H9 (cell line): ENCODE data around the gene BEST1. TPM values are rescaled to one million over a fixed set of nuclear protein-coding genes. Genes with fewer than 3 reads are reported as not detected.

Source experiments
- DNase-seq: peaks from one replicate; pipeline ENCODE4 v3.0.0-alpha.2; 2017
- H2AFZ ChIP-seq: one replicate; pipeline ENCODE4 v1.6.1; 2013; ENCODE audit warnings: mild to moderate bottlenecking, low read length, control low read depth, moderate library complexity
- H2AK5ac ChIP-seq: 2 replicates; pipeline ENCODE4 v1.6.1; 2013; ENCODE audit warnings: low read length, control low read depth, mixed read lengths; ENCODE audit not compliant: insufficient read length
- H2BK120ac ChIP-seq: one replicate; pipeline ENCODE4 v1.6.1; 2013; ENCODE audit warnings: low read depth, mild to moderate bottlenecking, low read length, control low read depth, inconsistent platforms; ENCODE audit not compliant: poor library complexity, severe bottlenecking
- H2BK12ac ChIP-seq: 2 replicates; pipeline ENCODE4 v1.6.1; 2013; ENCODE audit warnings: low read length, control low read depth, mixed read lengths, low read depth; ENCODE audit not compliant: insufficient read length
- H2BK15ac ChIP-seq: 2 replicates; pipeline ENCODE4 v1.6.1; 2013; ENCODE audit warnings: low read depth, low read length, control low read depth
- H2BK20ac ChIP-seq: one replicate; pipeline ENCODE4 v1.6.1; 2013; ENCODE audit warnings: low read depth, mild to moderate bottlenecking, low read length, control low read depth, inconsistent platforms; ENCODE audit not compliant: poor library complexity, severe bottlenecking
- H2BK5ac ChIP-seq: 2 replicates; pipeline ENCODE4 v1.6.1; 2013; ENCODE audit warnings: low read length, control low read depth, mixed read lengths; ENCODE audit not compliant: insufficient read length
- H3K14ac ChIP-seq: 2 replicates; pipeline ENCODE4 v1.6.1; 2013; ENCODE audit warnings: low read length, control low read depth; ENCODE audit not compliant: insufficient read depth
- H3K18ac ChIP-seq: 2 replicates; pipeline ENCODE4 v1.6.1; 2013; ENCODE audit warnings: low read depth, mild to moderate bottlenecking, mixed read lengths, low read length, control low read depth; ENCODE audit not compliant: insufficient read length
- H3K23ac ChIP-seq: 2 replicates; pipeline ENCODE4 v1.6.1; 2013; ENCODE audit warnings: low read length, control low read depth, mixed read lengths, low read depth; ENCODE audit not compliant: insufficient read length
- H3K23me2 ChIP-seq: 2 replicates; pipeline ENCODE4 v1.6.1; 2013; ENCODE audit warnings: low read depth, mild to moderate bottlenecking, mixed read lengths, low read length, control low read depth; ENCODE audit not compliant: insufficient read length, poor library complexity, severe bottlenecking
- H3K27ac ChIP-seq: 2 replicates; pipeline ENCODE4 v1.5.1; 2013; ENCODE audit warnings: low read length, control low read depth, mixed read lengths, low read depth; ENCODE audit not compliant: insufficient read length
- H3K27me3 ChIP-seq: 2 replicates; pipeline ENCODE4 v1.6.1; 2013; ENCODE audit warnings: low read length, control low read depth, inconsistent platforms; ENCODE audit not compliant: insufficient read depth
- H3K4ac ChIP-seq: 2 replicates; pipeline ENCODE4 v1.6.1; 2013; ENCODE audit warnings: low read depth, mild to moderate bottlenecking, control low read depth, inconsistent platforms, low read length, moderate library complexity
- H3K4me1 ChIP-seq: 2 replicates; pipeline ENCODE4 v1.6.1; 2013; ENCODE audit warnings: low read length, control low read depth, inconsistent platforms; ENCODE audit not compliant: insufficient read depth
- H3K4me2 ChIP-seq: 2 replicates; pipeline ENCODE4 v1.6.1; 2013; ENCODE audit warnings: low read length, control low read depth, mixed read lengths; ENCODE audit not compliant: insufficient read length, insufficient read depth
- H3K56ac ChIP-seq: 2 replicates; pipeline ENCODE4 v1.6.1; 2013; ENCODE audit warnings: low read depth, mild to moderate bottlenecking, mixed read lengths, low read length, control low read depth; ENCODE audit not compliant: insufficient read length
- H3K79me1 ChIP-seq: 2 replicates; pipeline ENCODE4 v1.6.1; 2013; ENCODE audit warnings: low read depth, mild to moderate bottlenecking, moderate library complexity, low read length, control low read depth, inconsistent platforms; ENCODE audit not compliant: insufficient read depth, poor library complexity, severe bottlenecking
- H3K79me2 ChIP-seq: 2 replicates; pipeline ENCODE4 v1.6.1; 2013; ENCODE audit warnings: low read length, control low read depth, inconsistent platforms; ENCODE audit not compliant: insufficient read depth
- H3K9ac ChIP-seq: 2 replicates; pipeline ENCODE4 v1.6.1; 2013; ENCODE audit warnings: low read length, control low read depth, mixed read lengths; ENCODE audit not compliant: insufficient read length; ENCODE audit errors: extremely low read depth
- H3K9me3 ChIP-seq: one replicate; pipeline ENCODE4 v1.6.1; 2013; ENCODE audit warnings: low read depth, low read length, inconsistent platforms; ENCODE audit not compliant: control insufficient read depth
- H3T11ph ChIP-seq: one replicate; pipeline ENCODE4 v1.6.1; 2013; ENCODE audit warnings: mild to moderate bottlenecking, low read length, control low read depth, inconsistent platforms
- H4K20me1 ChIP-seq: one replicate; pipeline ENCODE4 v1.6.1; 2013; ENCODE audit not compliant: control insufficient read depth, insufficient read length, insufficient read depth
- H4K5ac ChIP-seq: 2 replicates; pipeline ENCODE4 v1.6.1; 2013; ENCODE audit warnings: low read depth, mild to moderate bottlenecking, mixed read lengths, low read length, control low read depth; ENCODE audit not compliant: insufficient read length
- H4K8ac ChIP-seq: replicated peaks from 2 replicates; pipeline ENCODE4 v1.6.1; 2013; ENCODE audit warnings: low read length, control low read depth, mixed read lengths, low read depth; ENCODE audit not compliant: insufficient read length
- H4K91ac ChIP-seq: 2 replicates; pipeline ENCODE4 v1.6.1; 2013; ENCODE audit warnings: low read depth, mild to moderate bottlenecking, moderate library complexity, mixed read lengths, low read length, control low read depth; ENCODE audit not compliant: insufficient read length
- H3K27ac Mint-ChIP-seq, 3 experiments: 2 replicates in 2 of 3; 3 replicates in 1 of 3; pipeline ENCODE4 v1.8.0; 2020 to 2021; ENCODE audit warnings: mixed read lengths in 3 of 3, mild to moderate bottlenecking in 1 of 3, moderate library complexity in 1 of 3
- H3K27me3 Mint-ChIP-seq: 2 replicates; pipeline ENCODE4 v1.8.0; 2021; ENCODE audit warnings: low read depth, mild to moderate bottlenecking, moderate library complexity, mixed read lengths
- H3K36me3 Mint-ChIP-seq, 3 experiments: 2 replicates in 2 of 3; 3 replicates in 1 of 3; pipeline ENCODE4 v1.8.0; 2020 to 2021; ENCODE audit warnings: low read depth in 3 of 3, mixed read lengths in 3 of 3; ENCODE audit not compliant: insufficient read depth in 1 of 3
- H3K4me1 Mint-ChIP-seq, 2 experiments: 2 replicates each; pipeline ENCODE4 v1.8.0; 2020; ENCODE audit warnings: mixed read lengths in 2 of 2
- H3K4me3 Mint-ChIP-seq, 2 experiments: 2 replicates in 1 of 2; 3 replicates in 1 of 2; pipeline ENCODE4 v1.8.0; 2020 to 2021; ENCODE audit warnings: mild to moderate bottlenecking in 2 of 2, mixed read lengths in 2 of 2, moderate library complexity in 1 of 2
- H3K9me3 Mint-ChIP-seq, 2 experiments: 2 replicates in 1 of 2; 3 replicates in 1 of 2; pipeline ENCODE4 v1.8.0; 2020; ENCODE audit warnings: mild to moderate bottlenecking in 2 of 2, mixed read lengths in 2 of 2, moderate library complexity in 1 of 2
- WGBS: extraction: QIAGEN DNeasy Blood & Tissue Kit; methylation state at CpG from one replicate; pipeline ENCODE4 v1.1.7; 2013; ENCODE audit warnings: missing lambda C conversion rate, low lambda C conversion rate, mixed read lengths; ENCODE audit not compliant: insufficient read length; ENCODE audit errors: extremely low coverage; 5-methylcytosine and 5-hydroxymethylcytosine counted together
- total RNA-seq: library from RNA; stranded (reverse); gene quantifications from 2 replicates; pipeline ENCODE4 v1.2.1, GENCODE V29; 2021
- TF ChIP-seq, protein P1 (sequence below): fragments of 200-600 bp; sonication (generic); conservative IDR thresholded peaks from 3 replicates; pipeline ENCODE4 v1.8.0; 2021; ENCODE audit warnings: antibody characterized with exemption, mild to moderate bottlenecking

BEST1 gene
- total RNA-seq, 1 experiment from 2014 or later, result 0.24 TPM

DNA sequence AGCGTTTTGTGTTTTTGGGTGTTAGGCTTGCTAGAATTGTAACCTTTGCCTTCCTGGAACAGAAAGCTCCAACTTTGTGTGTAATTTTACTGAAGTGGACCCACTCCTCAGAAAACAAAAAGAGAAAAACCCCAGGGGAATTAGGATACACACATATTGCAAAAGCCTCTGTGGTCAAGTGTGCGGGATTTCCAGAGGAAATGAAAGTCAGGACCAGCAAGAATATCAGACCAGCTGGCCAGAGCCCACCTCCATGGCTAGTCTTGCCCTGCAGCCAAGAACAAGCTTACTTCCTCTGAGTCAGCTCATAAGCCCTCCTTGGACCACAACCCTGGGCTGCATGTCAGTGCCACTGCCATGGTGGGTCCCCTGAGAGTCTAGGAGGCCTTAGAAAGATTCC, 54.3 kb downstream of the BEST1 start:
- Histone ChIP-seq H3K4me1 (no peaks in the 10 kb centered on the region), H4K91ac (no peak overlapping the region), H2BK15ac (no peak overlapping the region), H3K9ac (no peak overlapping the region), H3K79me2 (no peaks in the 10 kb centered on the region), H3K18ac (no peak overlapping the region), H2AK5ac (no peak overlapping the region), H2BK12ac (no peak overlapping the region), H3K23ac (no peak overlapping the region), H3K56ac (no peak overlapping the region), H3K79me1 (no peaks in the 10 kb centered on the region), H2BK120ac (no peak overlapping the region), H3K27me3 (no peaks in the 10 kb centered on the region), H2BK5ac (no peak overlapping the region), H3K27ac (no peak overlapping the region), H3K14ac (no peak overlapping the region), H3K9me3 (no peaks in the 10 kb centered on the region), H3K4me2 (no peak overlapping the region), H2AFZ (no peak overlapping the region), H3T11ph (no peak overlapping the region), H3K4ac (no peak overlapping the region), H4K8ac (no peak overlapping the region), H4K5ac (no peak overlapping the region), H4K20me1 (no peaks in the 10 kb centered on the region), H3K23me2 (no peaks in the 10 kb centered on the region), H2BK20ac (no peak overlapping the region)
- Mint-ChIP-seq H3K27me3 (peaks cover 6% of the 10 kb centered on the region; the same call in 1 of the 2 replicates), H3K27ac (no peak overlapping the region), H3K4me1 (peaks cover 16 to 22% of the 10 kb centered on the region in 2 experiments), H3K9me3 (peaks cover 5 to 8% of the 10 kb centered on the region in 2 experiments), H3K4me3 (no peak overlapping the region), H3K36me3 (peaks cover 1 to 5% (median 3%) of the 10 kb centered on the region in 3 experiments; a peak in 6 of 7 replicates)
- no CpG with 5 or more reads among the region's 2 CpGs for WGBS
- DNase-seq, result no peak
- TF ChIP-seq, protein P1, sequence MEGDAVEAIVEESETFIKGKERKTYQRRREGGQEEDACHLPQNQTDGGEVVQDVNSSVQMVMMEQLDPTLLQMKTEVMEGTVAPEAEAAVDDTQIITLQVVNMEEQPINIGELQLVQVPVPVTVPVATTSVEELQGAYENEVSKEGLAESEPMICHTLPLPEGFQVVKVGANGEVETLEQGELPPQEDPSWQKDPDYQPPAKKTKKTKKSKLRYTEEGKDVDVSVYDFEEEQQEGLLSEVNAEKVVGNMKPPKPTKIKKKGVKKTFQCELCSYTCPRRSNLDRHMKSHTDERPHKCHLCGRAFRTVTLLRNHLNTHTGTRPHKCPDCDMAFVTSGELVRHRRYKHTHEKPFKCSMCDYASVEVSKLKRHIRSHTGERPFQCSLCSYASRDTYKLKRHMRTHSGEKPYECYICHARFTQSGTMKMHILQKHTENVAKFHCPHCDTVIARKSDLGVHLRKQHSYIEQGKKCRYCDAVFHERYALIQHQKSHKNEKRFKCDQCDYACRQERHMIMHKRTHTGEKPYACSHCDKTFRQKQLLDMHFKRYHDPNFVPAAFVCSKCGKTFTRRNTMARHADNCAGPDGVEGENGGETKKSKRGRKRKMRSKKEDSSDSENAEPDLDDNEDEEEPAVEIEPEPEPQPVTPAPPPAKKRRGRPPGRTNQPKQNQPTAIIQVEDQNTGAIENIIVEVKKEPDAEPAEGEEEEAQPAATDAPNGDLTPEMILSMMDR, result no peak
